ENCODE data around the gene ADAMTS2.

DNA sequence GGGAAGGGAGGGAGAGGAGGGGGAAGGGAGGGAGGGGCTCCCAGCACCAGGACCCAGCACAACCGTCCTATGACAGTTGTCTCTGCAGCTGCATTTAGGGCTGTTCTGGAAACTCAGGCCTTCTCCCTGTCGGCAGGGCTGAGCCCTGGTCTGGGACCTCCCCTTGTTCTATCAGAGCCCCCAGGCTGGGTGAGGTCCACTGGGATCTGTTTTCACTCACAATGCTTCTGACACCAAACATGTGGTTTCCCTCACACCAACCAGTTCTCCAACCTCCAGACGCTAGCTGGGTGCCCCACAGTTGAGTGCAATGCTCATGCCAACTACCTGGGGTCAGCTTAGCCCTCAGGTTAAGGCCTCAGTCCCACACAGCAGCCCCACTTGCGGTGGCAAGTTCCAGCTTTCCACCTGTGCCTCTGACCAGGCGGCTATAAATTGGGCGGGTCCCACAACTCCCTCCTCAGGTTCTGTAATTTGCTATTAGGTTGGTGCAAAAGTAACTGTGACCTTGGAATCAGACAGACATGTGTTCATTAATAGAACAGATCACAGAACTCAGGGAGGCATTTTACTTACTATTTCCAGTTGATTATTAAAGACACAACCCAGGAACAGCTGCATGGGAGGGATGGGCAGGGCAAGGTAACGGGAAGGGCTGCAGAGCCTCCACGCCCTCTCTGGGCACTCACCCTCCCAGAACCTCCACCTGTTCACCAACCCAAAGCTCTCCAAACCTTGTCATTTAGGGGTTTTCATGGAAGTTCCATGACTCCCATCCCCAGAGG lies 13.5 kb downstream of the ADAMTS2 start:
- TF ChIP-seq, protein P1, sequence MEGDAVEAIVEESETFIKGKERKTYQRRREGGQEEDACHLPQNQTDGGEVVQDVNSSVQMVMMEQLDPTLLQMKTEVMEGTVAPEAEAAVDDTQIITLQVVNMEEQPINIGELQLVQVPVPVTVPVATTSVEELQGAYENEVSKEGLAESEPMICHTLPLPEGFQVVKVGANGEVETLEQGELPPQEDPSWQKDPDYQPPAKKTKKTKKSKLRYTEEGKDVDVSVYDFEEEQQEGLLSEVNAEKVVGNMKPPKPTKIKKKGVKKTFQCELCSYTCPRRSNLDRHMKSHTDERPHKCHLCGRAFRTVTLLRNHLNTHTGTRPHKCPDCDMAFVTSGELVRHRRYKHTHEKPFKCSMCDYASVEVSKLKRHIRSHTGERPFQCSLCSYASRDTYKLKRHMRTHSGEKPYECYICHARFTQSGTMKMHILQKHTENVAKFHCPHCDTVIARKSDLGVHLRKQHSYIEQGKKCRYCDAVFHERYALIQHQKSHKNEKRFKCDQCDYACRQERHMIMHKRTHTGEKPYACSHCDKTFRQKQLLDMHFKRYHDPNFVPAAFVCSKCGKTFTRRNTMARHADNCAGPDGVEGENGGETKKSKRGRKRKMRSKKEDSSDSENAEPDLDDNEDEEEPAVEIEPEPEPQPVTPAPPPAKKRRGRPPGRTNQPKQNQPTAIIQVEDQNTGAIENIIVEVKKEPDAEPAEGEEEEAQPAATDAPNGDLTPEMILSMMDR (conservative IDR thresholded peaks at IDR 0.05) = no peak
- TF ChIP-seq ZFX (IDR thresholded peaks at IDR 0.05) = no peak
